GM23338 (cell line): ENCODE data around the gene EYS. TPM values are rescaled to one million over a fixed set of nuclear protein-coding genes. Genes with fewer than 3 reads are reported as not detected.

Experiments
- ATAC-seq: fragments of 200-7000 bp; cut with Tn5 transposase; 3 replicates; pipeline ENCODE4 v1.9.1; 2020
- DNase-seq: peaks from one replicate; pipeline ENCODE4 v3.0.0-alpha.2; 2015; ENCODE audit warnings: low spot score
- H2AFZ ChIP-seq: fragments of 200-600 bp; sonication (generic); 2 replicates; pipeline ENCODE4 v1.8.0; 2016; ENCODE audit warnings: antibody characterized with exemption, mild to moderate bottlenecking, moderate library complexity
- H3F3A ChIP-seq: fragments of 200-600 bp; sonication (generic); replicated peaks from 2 replicates; pipeline ENCODE4 v1.8.0; 2017; ENCODE audit warnings: antibody characterized with exemption, mixed run types, low read depth
- H3K27ac ChIP-seq: fragments of 200-600 bp; sonication (generic); 2 replicates; pipeline ENCODE4 v1.6.1; 2016; ENCODE audit warnings: low read depth
- H3K27me3 ChIP-seq: fragments of 200-600 bp; sonication (generic); 2 replicates; pipeline ENCODE4 v1.8.0; 2016; ENCODE audit warnings: mild to moderate bottlenecking, mixed run types, moderate library complexity; ENCODE audit not compliant: insufficient read depth
- H3K36me3 ChIP-seq: fragments of 200-600 bp; sonication (generic); 2 replicates; pipeline ENCODE4 v1.8.0; 2016; ENCODE audit warnings: mild to moderate bottlenecking; ENCODE audit not compliant: insufficient read depth
- H3K4me1 ChIP-seq: fragments of 200-600 bp; sonication (generic); 2 replicates; pipeline ENCODE4 v1.8.0; 2016; ENCODE audit warnings: mild to moderate bottlenecking, moderate library complexity; ENCODE audit not compliant: insufficient read depth
- H3K4me2 ChIP-seq: fragments of 200-600 bp; sonication (generic); 2 replicates; pipeline ENCODE4 v1.7.1; 2017; ENCODE audit warnings: mixed run types
- H3K4me3 ChIP-seq: fragments of 200-600 bp; sonication (generic); 2 replicates; pipeline ENCODE4 v1.6.1; 2016; ENCODE audit warnings: mixed run types
- H3K79me2 ChIP-seq: fragments of 200-600 bp; sonication (generic); replicated peaks from 2 replicates; pipeline ENCODE4 v1.8.0; 2017; ENCODE audit warnings: mild to moderate bottlenecking; ENCODE audit not compliant: insufficient read depth
- H3K9me2 ChIP-seq: fragments of 200-600 bp; sonication (generic); 2 replicates; pipeline ENCODE4 v1.8.0; 2017; ENCODE audit not compliant: insufficient read depth
- H4K20me1 ChIP-seq: fragments of 200-600 bp; sonication (generic); replicated peaks from 2 replicates; pipeline ENCODE4 v1.8.0; 2017; ENCODE audit warnings: mild to moderate bottlenecking; ENCODE audit not compliant: insufficient read depth
- H3K27ac Mint-ChIP-seq: 2 replicates; pipeline ENCODE4 v1.8.0; 2020; ENCODE audit warnings: inconsistent platforms, mild to moderate bottlenecking, moderate library complexity, mixed read lengths
- H3K27me3 Mint-ChIP-seq: 3 replicates; pipeline ENCODE4 v1.8.0; 2022; ENCODE audit warnings: low read depth, mild to moderate bottlenecking, moderate library complexity, mixed read lengths, inconsistent platforms; ENCODE audit not compliant: insufficient read depth, poor library complexity
- H3K36me3 Mint-ChIP-seq: 3 replicates; pipeline ENCODE4 v1.8.0; 2021; ENCODE audit warnings: low read depth, mild to moderate bottlenecking, inconsistent platforms, moderate library complexity, mixed read lengths
- H3K4me1 Mint-ChIP-seq: 3 replicates; pipeline ENCODE4 v1.8.0; 2020; ENCODE audit warnings: mild to moderate bottlenecking, inconsistent platforms, mixed read lengths
- H3K4me3 Mint-ChIP-seq: 3 replicates; pipeline ENCODE4 v1.8.0; 2021; ENCODE audit warnings: moderate library complexity, mild to moderate bottlenecking, inconsistent platforms, mixed read lengths
- H3K9me3 Mint-ChIP-seq: 3 replicates; pipeline ENCODE4 v1.8.0; 2020; ENCODE audit warnings: moderate library complexity, mild to moderate bottlenecking, inconsistent platforms, mixed read lengths
- CREB1 ChIP-seq: fragments of 250-450 bp; sonication (Bioruptor Pico); IDR thresholded peaks from 2 replicates; pipeline ENCODE4 v1.5.0; 2020; ENCODE audit warnings: low read depth, mild to moderate bottlenecking, moderate library complexity
- CTCF ChIP-seq, 2 experiments: fragments of 200-600 bp in 1 of 2; sonication (generic) in 1 of 2; conservative IDR thresholded peaks; 2 replicates each; pipeline versions ENCODE4 v1.5.1 to v1.6.1; 2016 to 2017; ENCODE audit warnings: antibody characterized with exemption in 2 of 2, low read depth in 2 of 2, mild to moderate bottlenecking in 2 of 2, moderate library complexity in 1 of 2
- ETS1 ChIP-seq: IDR thresholded peaks from 2 replicates; pipeline ENCODE4 v1.6.1; 2016; ENCODE audit warnings: antibody characterized with exemption
- EZH2 ChIP-seq: fragments of 200-600 bp; sonication (generic); IDR thresholded peaks from one replicate; pipeline ENCODE4 v1.8.0; 2017; ENCODE audit warnings: antibody characterized with exemption, mild to moderate bottlenecking, low read depth; ENCODE audit not compliant: unreplicated experiment
- EZH2phosphoT487 ChIP-seq: fragments of 200-600 bp; sonication (generic); IDR thresholded peaks from one replicate; pipeline ENCODE4 v1.8.1; 2018; ENCODE audit warnings: antibody characterized with exemption; ENCODE audit not compliant: unreplicated experiment
- JUNB ChIP-seq: IDR thresholded peaks from one replicate; pipeline ENCODE4 v1.6.1; 2016; ENCODE audit warnings: antibody characterized with exemption; ENCODE audit not compliant: unreplicated experiment
- NANOG ChIP-seq: IDR thresholded peaks from 2 replicates; pipeline ENCODE4 v1.6.1; 2016; ENCODE audit warnings: antibody characterized with exemption, borderline replicate concordance
- POLR2AphosphoS5 ChIP-seq: IDR thresholded peaks from 2 replicates; pipeline ENCODE4 v1.6.1; 2016; ENCODE audit warnings: antibody characterized with exemption, low read depth
- REST ChIP-seq: IDR thresholded peaks from one replicate; pipeline ENCODE4 v1.6.1; 2018; ENCODE audit warnings: antibody characterized with exemption; ENCODE audit not compliant: unreplicated experiment
- STAT1 ChIP-seq: IDR thresholded peaks from one replicate; pipeline ENCODE4 v1.6.1; 2016; ENCODE audit warnings: antibody characterized with exemption; ENCODE audit not compliant: unreplicated experiment
- ZNF114 ChIP-seq: fragments of 250-450 bp; sonication (Bioruptor Pico); IDR thresholded peaks from 2 replicates; pipeline ENCODE4 v1.5.0; 2020; ENCODE audit warnings: mild to moderate bottlenecking, moderate library complexity
- ZNF331 ChIP-seq: fragments of 250-450 bp; sonication (Bioruptor Pico); IDR thresholded peaks from 2 replicates; pipeline ENCODE4 v1.5.0; 2020; ENCODE audit warnings: low read depth, mild to moderate bottlenecking, moderate library complexity
- ZNF462 ChIP-seq: fragments of 250-450 bp; sonication (Bioruptor Pico); IDR thresholded peaks from 2 replicates; pipeline ENCODE4 v1.5.0; 2020; ENCODE audit warnings: mild to moderate bottlenecking, moderate library complexity
- polyA plus RNA-seq: library from polyadenylated mRNA; unstranded; fragments of >200 nt; fragmentation: Nextera tagmentation; extraction: Ambion mirVana; gene quantifications from 2 replicates; pipeline ENCODE4 v1.2.1, GENCODE V29; 2016
- total RNA-seq: library from RNA; depleted of rRNA; stranded (reverse); fragments of >200 nt; shearing (Covaris generic); gene quantifications from 2 replicates; pipeline ENCODE4 v1.2.3, GENCODE V29; 2014

Gene EYS
- total and polyA plus RNA-seq, 2 experiments from 2014 or later = 0.38 to 0.52 TPM

- peaks cover 12% of the 10 kb centered on the region for H3K9me3 Mint-ChIP-seq
- Histone ChIP-seq H3K79me2 (no peaks in the 10 kb centered on the region), H3K4me1 (no peaks in the 10 kb centered on the region)
These were observed 1063.0 kb downstream of the EYS start for GRCh38 chr6:64644024-64644423.

More at GRCh38 chr6:64644024-64644423, 1063.0 kb downstream of the EYS start:
- Histone ChIP-seq H3K27ac (no peak overlapping the region), H4K20me1 (no peaks in the 10 kb centered on the region), H2AFZ (no peak overlapping the region), H3F3A (no peaks in the 10 kb centered on the region), H3K4me2 (no peak overlapping the region), H3K4me3 (no peak overlapping the region), H3K27me3 (no peaks in the 10 kb centered on the region), H3K36me3 (no peaks in the 10 kb centered on the region), H3K9me2 (peaks cover 5% of the 10 kb centered on the region; the same call in 1 of the 2 replicates)
- TF ChIP-seq REST (no peak), ZNF331 (CRISPR knock-in tag) (no peak), STAT1 (no peak), CTCF (conservative IDR thresholded peaks at IDR 0.05; ENCODE audit: low read depth in 2 of 2) (no peak), ETS1 (no peak), NANOG (no peak), ZNF462 (CRISPR knock-in tag) (no peak), EZH2 (no peak), CREB1 (CRISPR knock-in tag) (no peak), POLR2AphosphoS5 (no peak), JUNB (no peak), EZH2phosphoT487 (no peak), ZNF114 (no peak)
- Mint-ChIP-seq H3K4me1 (no peaks in the 10 kb centered on the region), H3K4me3 (no peak overlapping the region), H3K27ac (no peak overlapping the region), H3K27me3 (no peaks in the 10 kb centered on the region), H3K36me3 (peaks cover 4% of the 10 kb centered on the region; the same call in 2 of the 3 replicates)
- ATAC-seq (no peak), DNase-seq (no peak)
